PFSK-1 (cell line): ENCODE results near the gene ACTN4.
A peak's percentile ranks its signal among the peaks of the same experiment; 100 is the strongest.

Experiments
- FOXP2 ChIP-seq: optimal IDR thresholded peaks from 2 replicates; pipeline ENCODE3; 2011; ENCODE audit warnings: borderline replicate concordance, control low read depth, inconsistent platforms; ENCODE audit not compliant: insufficient read depth; ENCODE audit errors: extremely low read length, extremely low read depth
- POLR2AphosphoS5 ChIP-seq: IDR thresholded peaks from 2 replicates; pipeline ENCODE4 v1.6.1; 2012; ENCODE audit warnings: low read depth, mild to moderate bottlenecking, control low read depth, low read length, moderate library complexity
- SIN3A ChIP-seq: IDR thresholded peaks from 2 replicates; pipeline ENCODE4 v1.6.1; 2012; ENCODE audit warnings: mild to moderate bottlenecking, low read length, moderate library complexity, borderline replicate concordance; ENCODE audit not compliant: insufficient read depth
- TAF1 ChIP-seq: IDR thresholded peaks from 2 replicates; pipeline ENCODE4 v1.6.1; 2012; ENCODE audit warnings: low read length, control low read depth, borderline replicate concordance; ENCODE audit not compliant: insufficient read depth
- TF ChIP-seq, protein P1 (sequence below), 2 experiments: IDR thresholded peaks; 2 replicates each; pipeline versions ENCODE4 v1.6.1 to v1.8.0; 2011 to 2012; ENCODE audit warnings: low read depth in 2 of 2, low read length in 2 of 2, control low read depth in 1 of 2, inconsistent platforms in 1 of 2, mild to moderate bottlenecking in 1 of 2, moderate library complexity in 1 of 2; ENCODE audit not compliant: insufficient read depth in 1 of 2

Gene ACTN4

DNA sequence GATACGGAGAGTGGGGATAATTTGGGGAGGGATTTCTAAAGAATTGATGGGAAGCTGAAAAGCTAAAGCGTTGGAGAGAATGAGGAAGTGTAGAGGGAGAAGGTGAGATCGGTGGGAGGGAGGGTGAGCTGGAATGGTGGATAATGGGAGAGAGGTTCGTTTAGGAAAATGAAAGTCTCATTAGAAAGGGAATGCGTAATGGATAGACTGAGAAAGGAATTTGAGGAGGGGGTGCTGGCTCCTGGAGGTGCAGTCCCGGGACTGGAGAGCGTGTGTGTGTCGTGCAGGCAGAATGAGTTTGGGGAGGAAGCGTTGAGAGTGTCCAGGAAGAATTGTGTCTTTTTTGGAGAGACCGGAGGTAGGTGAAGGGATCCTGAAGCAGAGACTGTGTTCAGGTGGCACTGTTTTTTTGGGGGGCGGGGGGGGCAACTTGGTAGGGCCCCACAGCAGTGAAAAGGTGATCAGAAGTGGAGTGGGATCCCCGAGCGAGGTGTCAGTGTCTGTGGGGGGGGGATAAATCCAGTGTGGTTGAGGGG is 1.4 kb downstream of the ACTN4 start:
- TF ChIP-seq FOXP2 (no peak), TAF1 (no peak), POLR2AphosphoS5 (no peak), SIN3A (no peak)
- TF ChIP-seq, protein P1, sequence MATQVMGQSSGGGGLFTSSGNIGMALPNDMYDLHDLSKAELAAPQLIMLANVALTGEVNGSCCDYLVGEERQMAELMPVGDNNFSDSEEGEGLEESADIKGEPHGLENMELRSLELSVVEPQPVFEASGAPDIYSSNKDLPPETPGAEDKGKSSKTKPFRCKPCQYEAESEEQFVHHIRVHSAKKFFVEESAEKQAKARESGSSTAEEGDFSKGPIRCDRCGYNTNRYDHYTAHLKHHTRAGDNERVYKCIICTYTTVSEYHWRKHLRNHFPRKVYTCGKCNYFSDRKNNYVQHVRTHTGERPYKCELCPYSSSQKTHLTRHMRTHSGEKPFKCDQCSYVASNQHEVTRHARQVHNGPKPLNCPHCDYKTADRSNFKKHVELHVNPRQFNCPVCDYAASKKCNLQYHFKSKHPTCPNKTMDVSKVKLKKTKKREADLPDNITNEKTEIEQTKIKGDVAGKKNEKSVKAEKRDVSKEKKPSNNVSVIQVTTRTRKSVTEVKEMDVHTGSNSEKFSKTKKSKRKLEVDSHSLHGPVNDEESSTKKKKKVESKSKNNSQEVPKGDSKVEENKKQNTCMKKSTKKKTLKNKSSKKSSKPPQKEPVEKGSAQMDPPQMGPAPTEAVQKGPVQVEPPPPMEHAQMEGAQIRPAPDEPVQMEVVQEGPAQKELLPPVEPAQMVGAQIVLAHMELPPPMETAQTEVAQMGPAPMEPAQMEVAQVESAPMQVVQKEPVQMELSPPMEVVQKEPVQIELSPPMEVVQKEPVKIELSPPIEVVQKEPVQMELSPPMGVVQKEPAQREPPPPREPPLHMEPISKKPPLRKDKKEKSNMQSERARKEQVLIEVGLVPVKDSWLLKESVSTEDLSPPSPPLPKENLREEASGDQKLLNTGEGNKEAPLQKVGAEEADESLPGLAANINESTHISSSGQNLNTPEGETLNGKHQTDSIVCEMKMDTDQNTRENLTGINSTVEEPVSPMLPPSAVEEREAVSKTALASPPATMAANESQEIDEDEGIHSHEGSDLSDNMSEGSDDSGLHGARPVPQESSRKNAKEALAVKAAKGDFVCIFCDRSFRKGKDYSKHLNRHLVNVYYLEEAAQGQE (IDR thresholded peaks at IDR 0.05; ENCODE audit: insufficient read depth in 1 of 2, low read depth in 2 of 2, low read length in 2 of 2) = no peak

DNA sequence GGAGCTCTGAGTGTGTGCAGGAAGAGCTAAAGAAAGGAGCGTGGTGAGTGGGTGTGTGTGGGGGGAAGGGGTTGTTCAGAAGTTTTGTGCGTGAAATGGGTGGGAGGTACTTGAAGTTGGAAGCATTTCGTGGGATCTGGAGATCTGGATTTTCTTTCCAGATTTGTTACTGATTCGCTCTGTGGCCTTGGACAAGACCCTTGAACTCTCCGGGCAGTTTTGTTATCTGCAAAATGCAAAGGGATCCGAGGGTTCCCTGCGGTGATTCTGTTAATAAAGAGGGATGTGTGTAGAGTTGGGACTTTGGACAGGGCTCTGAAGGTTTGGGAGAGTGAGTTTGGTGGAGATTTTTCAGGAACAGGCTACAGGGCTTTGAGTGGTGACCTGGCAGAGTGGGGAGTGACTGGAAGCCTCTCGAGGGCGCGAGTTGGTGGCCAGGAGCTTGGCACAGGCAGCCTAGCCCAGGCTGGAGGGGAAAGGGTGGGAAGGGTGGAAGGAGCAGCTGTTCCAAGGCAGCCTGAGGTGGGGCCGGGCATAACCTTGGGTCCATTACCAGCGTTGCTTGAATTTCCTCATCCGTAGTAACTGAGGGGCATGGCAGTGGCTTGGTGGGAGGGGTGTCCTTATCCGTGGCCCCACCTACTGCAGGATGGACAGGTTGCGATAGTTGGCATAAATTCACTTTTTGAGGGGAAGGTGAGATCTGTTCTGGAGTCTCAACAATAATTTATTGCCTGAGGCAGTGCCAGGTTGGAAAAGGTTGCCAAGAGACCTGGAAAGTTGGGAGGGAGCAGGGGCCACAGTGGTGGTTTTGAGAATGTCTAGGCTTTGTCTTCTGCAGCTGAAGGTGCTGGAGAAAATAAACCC is 2.1 kb downstream of the ACTN4 start:
- TF ChIP-seq SIN3A (peak; percentile 29; the same call in 1 of the 2 replicates), FOXP2 (no peak)

DNA sequence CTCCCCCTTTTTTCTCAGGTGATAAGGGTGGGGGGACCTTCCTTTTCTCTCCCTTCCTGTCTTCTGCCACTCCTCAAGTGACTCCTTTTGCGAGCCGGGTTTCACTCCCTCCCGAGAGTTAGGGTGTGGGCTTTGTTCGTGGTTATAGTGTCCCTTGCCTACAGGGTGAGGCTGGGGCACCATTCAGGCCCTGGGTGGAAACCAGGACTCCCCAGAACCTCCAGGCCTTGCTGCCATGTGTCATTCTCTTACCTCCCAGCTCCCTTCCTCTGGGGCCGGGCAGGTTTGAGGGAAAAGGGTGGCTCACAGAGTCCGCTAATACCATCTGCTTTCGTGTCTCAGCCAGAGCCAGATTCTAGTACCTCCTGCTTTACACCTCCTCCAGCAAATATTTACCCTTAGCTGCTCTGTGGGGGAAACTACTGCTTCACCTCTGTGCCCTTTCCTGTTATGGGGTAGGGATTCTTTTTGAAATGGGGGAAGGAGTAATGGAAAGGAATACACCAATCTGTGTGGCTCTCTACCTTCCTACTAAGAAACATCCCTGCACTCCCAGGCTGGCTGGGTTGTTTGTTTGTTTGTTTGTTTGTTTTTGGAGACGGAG is 2.8 kb downstream of the ACTN4 start:
- TF ChIP-seq TAF1 (no peak), SIN3A (no peak), POLR2AphosphoS5 (no peak), FOXP2 (no peak)
- TF ChIP-seq, protein P1 (IDR thresholded peaks at IDR 0.05; ENCODE audit: insufficient read depth in 1 of 2, low read depth in 2 of 2, low read length in 2 of 2) = no peak

DNA sequence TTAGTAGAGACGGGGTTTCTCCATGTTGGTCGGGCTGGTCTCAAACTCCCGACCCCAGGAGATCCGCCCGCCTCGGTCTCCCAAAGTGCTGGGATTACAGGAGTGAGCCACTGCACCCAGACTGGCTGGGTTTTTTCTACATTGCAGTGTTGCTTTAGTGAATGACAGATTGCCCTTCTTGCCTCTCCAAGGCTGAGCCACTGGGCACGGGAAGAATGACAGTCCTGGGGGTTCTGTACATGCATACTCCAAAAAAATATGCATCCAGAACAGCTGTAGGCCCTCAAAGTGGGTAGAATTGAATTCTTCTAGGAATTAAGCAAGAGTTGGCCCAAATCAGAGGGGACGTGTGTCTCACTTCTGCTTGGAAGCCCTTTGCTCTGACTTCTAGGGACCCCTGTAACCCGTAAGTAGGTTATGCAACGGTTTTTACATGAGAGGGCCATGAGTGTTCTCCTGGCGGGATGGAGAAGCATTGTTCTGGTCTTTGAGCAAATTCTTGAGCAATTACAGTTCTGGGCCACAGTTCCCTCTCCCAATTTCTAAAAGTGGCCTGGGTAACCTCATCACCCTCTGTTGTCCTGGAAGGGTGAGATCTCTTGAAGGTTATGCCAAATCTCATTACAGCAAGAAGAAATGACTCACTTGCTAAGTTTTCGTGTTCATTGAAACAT is 3.6 kb downstream of the ACTN4 start:
- TF ChIP-seq SIN3A (no peak), FOXP2 (no peak), POLR2AphosphoS5 (no peak), TAF1 (no peak)
- TF ChIP-seq, protein P1 (IDR thresholded peaks at IDR 0.05; ENCODE audit: insufficient read depth in 1 of 2, low read depth in 2 of 2, low read length in 2 of 2) = no peak

DNA sequence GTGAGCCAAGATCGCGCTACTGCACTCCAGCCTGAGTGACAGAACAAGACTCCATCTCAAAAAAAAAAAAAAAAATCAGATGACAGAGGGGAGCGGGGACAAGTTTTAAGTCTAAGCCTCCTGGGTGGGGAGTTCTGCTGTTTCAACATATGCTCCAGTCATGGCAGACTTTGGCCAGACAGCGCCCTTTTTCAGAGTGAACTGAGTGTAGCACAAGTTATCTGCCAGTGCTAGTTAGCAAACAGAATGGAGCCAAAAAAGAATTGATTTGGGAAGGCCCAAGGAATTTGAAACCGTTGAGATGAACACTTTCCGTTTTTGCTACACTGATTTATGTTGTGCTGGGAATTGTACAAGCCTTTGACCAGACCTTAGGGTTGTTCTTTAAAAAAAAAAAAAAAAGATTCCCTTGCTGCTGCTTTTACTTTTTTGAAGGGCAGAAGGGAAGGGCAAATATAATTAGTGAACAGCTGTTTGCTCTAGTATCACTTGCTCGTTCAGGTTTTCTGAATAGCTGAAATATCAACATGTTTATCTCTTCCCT is 5.7 kb downstream of the ACTN4 start:
- TF ChIP-seq FOXP2 = no peak
- TF ChIP-seq SIN3A = no peak
- TF ChIP-seq TAF1 = no peak
- TF ChIP-seq POLR2AphosphoS5 = no peak
- TF ChIP-seq, protein P1 (IDR thresholded peaks at IDR 0.05; ENCODE audit: insufficient read depth in 1 of 2, low read depth in 2 of 2, low read length in 2 of 2) = no peak
